ENCODE results near the gene CALR3.

Gene CALR3

GRCh38 chr19:16435999-16436650 is 59.8 kb downstream of the CALR3 start:
- no peak for TF ChIP-seq TAF1 (IDR thresholded peaks at IDR 0.05; ENCODE audit: borderline replicate concordance, insufficient read depth, low read length)

- no peak for TF ChIP-seq POLR2AphosphoS5 (IDR thresholded peaks at IDR 0.05; ENCODE audit: low read depth, low read length)
- TF ChIP-seq TAF1 (IDR thresholded peaks at IDR 0.05; ENCODE audit: borderline replicate concordance, insufficient read depth, low read length) = no peak
- no peak for TF ChIP-seq FOXP2 (optimal IDR thresholded peaks at IDR 0.05; ENCODE audit: borderline replicate concordance, extremely low read depth, extremely low read length, insufficient read depth)
- no peak for TF ChIP-seq SIN3A (IDR thresholded peaks at IDR 0.05; ENCODE audit: borderline replicate concordance, insufficient read depth, low read length)
- TF ChIP-seq REST (IDR thresholded peaks at IDR 0.05; ENCODE audit: insufficient read depth in 1 of 2, low read depth in 2 of 2, low read length in 2 of 2) = no peak
Measured at GRCh38 chr19:16435238-16435917, 60.6 kb downstream of the CALR3 start.

- TF ChIP-seq SIN3A (IDR thresholded peaks at IDR 0.05; ENCODE audit: borderline replicate concordance, insufficient read depth, low read length) (no peak), REST (IDR thresholded peaks at IDR 0.05; ENCODE audit: insufficient read depth in 1 of 2, low read depth in 2 of 2, low read length in 2 of 2) (no peak), POLR2AphosphoS5 (IDR thresholded peaks at IDR 0.05; ENCODE audit: low read depth, low read length) (no peak), FOXP2 (optimal IDR thresholded peaks at IDR 0.05; ENCODE audit: borderline replicate concordance, extremely low read depth, extremely low read length, insufficient read depth) (no peak), TAF1 (IDR thresholded peaks at IDR 0.05; ENCODE audit: borderline replicate concordance, insufficient read depth, low read length) (no peak)
Measured at GRCh38 chr19:16433986-16434385, 62.0 kb downstream of the CALR3 start.

GRCh38 chr19:16429759-16430091 is 66.2 kb downstream of the CALR3 start:
- no peak for TF ChIP-seq TAF1 (IDR thresholded peaks at IDR 0.05; ENCODE audit: borderline replicate concordance, insufficient read depth, low read length)
- no peak for TF ChIP-seq SIN3A (IDR thresholded peaks at IDR 0.05; ENCODE audit: borderline replicate concordance, insufficient read depth, low read length)
- no peak for TF ChIP-seq REST (IDR thresholded peaks at IDR 0.05; ENCODE audit: insufficient read depth in 1 of 2, low read depth in 2 of 2, low read length in 2 of 2)
- TF ChIP-seq FOXP2 (optimal IDR thresholded peaks at IDR 0.05; ENCODE audit: borderline replicate concordance, extremely low read depth, extremely low read length, insufficient read depth) = no peak
- TF ChIP-seq POLR2AphosphoS5 (IDR thresholded peaks at IDR 0.05; ENCODE audit: low read depth, low read length) = no peak

GRCh38 chr19:16429066-16429758 is 66.8 kb downstream of the CALR3 start:
- TF ChIP-seq SIN3A (IDR thresholded peaks at IDR 0.05; ENCODE audit: borderline replicate concordance, insufficient read depth, low read length) (no peak), TAF1 (IDR thresholded peaks at IDR 0.05; ENCODE audit: borderline replicate concordance, insufficient read depth, low read length) (no peak), FOXP2 (optimal IDR thresholded peaks at IDR 0.05; ENCODE audit: borderline replicate concordance, extremely low read depth, extremely low read length, insufficient read depth) (no peak), POLR2AphosphoS5 (IDR thresholded peaks at IDR 0.05; ENCODE audit: low read depth, low read length) (no peak), REST (IDR thresholded peaks at IDR 0.05; ENCODE audit: insufficient read depth in 1 of 2, low read depth in 2 of 2, low read length in 2 of 2) (no peak)
